HG03196 (cell line): ENCODE results near the gene MR1.
A peak's percentile ranks its signal among the peaks of the same experiment; 100 is the strongest.

Experiments
- ATAC-seq: cut with Tn5 transposase; IDR thresholded peaks from one replicate; pipeline ENCODE4 v1.9.1; 2021; ENCODE audit not compliant: unreplicated experiment

The MR1 gene

DNA sequence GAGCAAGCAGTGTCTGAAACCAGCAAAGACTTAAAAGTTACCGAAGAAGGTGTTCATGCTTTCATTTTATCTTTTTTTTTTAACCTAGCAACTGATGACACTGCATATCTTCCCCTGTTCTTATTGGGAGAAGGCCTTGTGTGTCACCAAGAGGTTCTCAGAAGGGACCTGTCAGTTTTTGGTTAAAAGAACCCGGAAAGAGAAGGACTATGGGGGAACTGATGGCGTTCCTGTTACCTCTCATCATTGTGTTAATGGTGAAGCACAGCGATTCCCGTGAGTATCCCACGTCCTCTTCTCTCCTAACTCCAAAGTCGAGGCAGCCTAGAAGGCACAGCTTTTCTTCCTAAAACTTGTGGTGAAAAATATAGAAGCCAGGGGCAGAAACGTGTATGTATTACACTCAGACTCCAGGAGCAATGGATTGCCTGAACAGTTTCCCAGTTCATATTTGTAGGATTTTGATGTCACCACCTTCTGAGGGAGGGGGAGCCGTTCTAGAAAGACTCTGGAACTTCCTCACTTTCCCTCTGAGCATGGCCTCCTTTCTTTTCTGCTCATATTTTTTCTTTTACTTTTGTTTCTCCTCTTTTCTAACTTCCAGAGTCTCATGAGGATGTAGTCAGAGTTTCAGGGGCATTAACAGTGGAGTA lies at the start of gene MR1:
Gene MR1, plus strand, starts transcription at position 185 of the 653 bp plus-strand sequence. Its CDS starts 25 bp downstream, at position 210.
- peak; percentile 91 for ATAC-seq

DNA sequence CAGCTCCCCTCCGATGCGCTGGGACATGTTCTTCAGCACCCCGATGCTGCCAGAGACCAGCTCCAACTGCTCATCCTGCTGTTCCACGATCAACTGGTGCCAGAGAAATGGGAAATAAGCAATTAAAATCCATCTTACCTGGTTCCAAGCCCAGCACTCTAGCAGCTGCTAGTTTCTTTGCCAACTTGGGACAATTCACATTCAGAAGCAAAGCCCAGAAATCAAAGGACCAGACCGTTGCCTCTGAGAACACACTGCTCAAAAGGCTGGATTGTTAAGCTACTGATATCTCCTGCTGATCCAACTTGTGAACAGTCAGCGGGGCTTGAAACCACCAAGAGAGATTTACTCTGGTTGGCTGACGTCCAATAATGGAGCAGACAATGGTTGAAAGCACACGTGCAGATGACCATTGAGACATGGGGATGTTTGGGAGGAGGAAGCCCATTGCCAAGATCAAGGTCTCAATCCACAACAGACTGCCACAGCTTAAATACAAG lies 45.5 kb upstream of the MR1 start:
- ATAC-seq = no peak

DNA sequence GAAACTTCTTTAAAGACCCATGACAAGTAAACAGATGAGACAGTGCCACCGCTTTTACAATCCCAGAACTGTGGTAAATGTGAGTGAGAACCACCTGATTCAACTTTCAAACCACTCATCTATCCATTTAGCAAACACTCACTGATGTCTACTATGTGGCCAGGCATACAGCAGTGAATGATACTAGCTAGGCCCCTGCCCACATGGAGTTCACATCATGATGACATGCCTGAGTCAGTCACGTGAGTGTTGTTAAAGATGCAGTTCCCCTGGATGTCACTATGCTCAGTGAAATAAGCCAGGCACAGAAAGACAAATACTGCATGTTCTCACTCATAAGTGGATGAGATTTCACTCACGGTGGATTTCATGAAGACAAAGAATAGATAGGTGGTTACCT lies 39.5 kb upstream of the MR1 start:
- no peak for ATAC-seq

DNA sequence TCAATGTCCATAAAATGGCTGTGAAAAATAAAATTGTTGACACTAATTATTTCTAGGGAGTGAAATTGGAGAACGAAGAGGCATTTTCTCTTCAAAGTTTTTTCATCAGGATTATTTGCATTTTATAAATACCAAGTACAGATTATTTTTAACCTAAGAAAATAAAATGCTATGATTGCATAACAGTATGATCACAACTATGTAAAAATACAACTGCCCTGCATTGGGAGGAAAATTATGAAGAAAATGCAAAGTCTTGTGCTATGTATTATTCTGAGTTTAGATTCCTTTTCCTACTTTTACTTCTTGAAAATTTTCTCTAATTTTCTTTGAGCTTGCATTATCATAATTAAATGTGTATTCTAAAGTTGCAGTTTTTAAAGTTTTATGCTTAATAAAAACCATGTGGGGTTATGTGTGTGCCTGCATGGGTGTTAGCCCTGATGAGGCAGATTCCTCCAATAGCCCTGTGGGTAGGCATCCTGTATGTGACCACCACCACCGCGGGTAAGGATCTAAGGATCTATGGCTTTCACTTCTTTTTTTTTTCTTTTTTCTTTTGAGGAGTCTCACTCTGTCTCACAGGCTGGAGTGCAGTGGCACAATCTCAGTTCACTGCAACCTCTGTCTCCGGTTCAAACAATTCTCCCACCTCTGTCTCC lies 35.8 kb upstream of the MR1 start:
- ATAC-seq = no peak

DNA sequence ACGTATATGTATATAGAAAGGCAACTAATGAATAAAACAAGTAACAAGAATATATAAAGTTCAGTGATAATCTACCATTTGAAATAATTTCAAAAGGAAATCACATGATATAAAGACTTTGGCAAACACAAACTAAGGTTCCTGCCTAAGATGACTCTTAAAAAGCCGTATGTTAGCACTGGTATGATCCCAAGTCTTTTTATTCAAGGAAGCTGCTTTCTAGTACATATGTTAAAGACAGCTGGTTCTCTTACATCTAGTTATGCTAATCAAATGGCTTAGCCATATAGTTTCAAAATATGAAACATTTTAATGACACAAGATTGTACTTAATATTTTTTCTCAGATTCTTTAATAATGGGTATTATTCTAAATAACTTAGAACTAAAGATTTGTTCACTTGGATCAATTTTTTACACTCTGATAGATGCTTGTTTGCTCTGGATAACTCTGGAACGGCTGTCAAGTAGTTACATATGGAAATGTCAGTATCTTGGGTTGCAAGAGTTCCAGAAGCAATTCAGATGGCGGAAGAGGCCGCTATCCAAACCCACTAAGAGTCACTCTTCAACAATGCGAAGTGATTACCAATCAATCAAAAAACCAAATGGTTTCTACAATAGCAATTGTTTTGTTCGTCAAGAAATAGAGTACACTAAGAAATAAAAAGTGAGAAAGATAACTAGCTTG lies 32.5 kb upstream of the MR1 start:
- ATAC-seq = no peak

DNA sequence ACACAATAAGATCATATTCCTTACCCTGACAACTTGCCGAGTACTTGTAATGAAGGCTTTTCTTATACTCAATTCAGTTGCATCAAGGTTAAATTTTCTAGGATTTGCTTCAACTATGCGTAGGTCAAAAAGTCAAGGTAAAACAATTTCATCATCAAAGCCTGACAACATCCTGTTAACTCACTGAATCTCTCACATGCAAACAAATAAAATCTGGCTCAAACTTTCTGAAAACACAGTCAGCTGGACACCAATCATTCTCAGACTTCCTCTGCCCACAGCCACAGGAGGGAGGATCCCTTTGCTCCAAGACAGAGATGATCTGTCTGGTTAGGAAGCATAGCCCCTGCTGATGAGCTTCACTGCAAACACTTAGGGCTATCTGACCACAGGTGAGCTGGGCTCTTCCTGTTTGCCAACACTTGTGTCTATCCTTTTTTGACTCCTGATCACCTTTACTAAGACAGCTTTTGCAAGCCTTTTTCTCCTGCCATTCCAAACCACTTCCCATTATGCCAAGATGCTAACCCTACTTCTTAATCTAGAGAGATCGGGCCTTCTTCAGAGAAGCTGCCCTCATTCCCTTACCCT lies 31.1 kb upstream of the MR1 start:
- no peak for ATAC-seq

DNA sequence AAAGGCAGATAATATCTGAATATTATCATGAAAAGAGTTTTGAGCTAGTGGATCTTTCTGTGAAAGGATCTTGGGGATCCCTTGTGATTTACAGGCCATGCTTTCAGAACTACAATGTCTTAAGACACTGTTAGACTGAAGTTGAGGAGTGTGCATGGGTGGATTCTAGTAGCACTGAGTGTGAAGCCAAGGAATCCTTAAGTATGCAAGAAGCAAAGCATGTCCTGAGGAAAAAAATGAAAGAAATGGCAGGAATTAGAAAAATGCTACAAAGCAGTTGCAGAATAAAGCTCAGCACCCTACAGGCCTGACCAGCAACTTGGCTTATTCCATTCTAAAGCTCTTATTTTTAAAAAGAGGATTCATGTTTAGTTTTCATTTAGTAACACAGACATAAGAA lies 23.0 kb upstream of the MR1 start:
- ATAC-seq = no peak

DNA sequence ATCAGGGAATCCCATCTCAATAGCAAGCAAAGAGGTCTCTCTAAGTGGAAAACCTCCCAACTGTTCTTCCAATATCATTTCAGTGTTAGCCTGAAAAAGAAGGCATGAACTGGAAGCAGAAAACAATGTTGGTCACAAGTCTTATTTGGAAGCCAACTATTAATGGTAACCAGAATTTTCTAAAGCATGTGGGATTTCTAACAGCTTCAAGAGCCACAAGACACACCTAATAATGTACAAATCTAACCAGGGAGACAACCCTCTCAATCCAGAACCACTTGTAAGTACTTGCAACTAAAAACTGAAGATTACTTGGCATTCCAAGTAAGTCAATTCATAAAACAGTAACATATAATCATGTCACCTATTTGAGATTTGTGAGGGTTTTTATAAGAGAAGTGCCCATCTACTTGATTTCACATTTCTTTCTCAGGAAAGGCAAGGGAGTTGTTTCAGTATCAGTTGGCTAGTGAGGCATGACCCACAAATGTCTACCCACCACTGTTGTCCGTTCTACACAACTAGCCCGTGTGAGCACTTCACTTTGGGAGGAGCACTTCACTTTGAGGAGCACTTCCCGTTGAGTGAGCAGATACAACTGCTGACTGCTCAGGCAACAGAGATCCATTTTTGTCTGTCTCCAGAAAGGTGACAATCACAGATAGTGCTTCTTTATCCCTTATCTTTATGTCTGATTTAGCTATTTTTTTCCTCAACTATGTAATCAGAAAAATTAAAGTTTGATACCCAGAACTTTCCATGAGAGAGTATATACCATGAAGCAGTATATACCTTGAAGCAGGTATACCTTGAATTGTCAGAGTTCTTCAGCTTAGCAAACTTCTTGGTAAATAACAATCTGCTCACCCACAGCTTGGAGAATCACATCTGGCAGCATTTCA lies 22.2 kb upstream of the MR1 start:
- no peak for ATAC-seq

DNA sequence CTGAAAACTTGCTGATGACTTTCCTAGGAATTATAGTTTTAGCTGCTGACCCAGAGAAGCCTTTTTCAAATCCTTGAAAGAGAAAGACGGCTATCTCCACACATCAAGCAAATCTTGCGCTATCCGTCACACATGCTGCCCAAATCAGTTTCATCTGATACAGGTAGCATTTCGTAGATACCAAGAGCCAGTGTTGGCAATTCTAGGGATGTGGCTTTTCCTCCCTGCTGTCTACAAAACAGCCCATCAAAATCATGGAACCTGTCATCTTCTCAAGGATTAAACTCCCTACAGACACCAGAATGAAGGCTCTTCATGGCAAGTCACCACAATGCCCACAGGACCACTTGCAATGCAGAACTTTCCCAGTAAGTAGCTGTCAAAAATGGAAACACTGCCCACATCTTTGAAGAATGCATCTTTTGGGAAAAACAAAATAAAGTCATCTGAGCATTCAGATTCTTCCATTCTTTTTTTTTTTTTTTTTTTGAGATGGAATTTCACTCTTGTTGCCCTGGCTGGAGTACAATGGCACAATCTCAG lies 21.5 kb upstream of the MR1 start:
- no peak for ATAC-seq

DNA sequence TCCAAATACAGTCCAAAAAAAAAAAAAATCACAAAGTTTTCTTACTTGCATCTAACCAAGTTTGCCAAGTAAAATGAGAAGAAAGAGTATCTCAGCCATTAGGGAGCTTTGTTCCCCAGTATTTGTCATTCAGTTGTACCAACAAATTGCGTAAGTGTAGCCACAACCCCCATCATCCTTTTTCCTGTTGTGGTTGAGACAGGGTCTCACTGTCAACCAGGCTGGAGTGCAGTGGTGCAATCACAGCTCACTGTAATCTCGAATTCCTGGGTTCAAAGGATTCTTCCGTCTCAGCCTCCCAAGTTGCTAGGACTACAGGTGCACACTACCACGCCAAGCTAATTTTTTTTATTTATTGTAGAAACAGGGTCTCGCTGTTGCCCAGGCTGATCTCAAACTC lies 20.6 kb upstream of the MR1 start:
- ATAC-seq = no peak

DNA sequence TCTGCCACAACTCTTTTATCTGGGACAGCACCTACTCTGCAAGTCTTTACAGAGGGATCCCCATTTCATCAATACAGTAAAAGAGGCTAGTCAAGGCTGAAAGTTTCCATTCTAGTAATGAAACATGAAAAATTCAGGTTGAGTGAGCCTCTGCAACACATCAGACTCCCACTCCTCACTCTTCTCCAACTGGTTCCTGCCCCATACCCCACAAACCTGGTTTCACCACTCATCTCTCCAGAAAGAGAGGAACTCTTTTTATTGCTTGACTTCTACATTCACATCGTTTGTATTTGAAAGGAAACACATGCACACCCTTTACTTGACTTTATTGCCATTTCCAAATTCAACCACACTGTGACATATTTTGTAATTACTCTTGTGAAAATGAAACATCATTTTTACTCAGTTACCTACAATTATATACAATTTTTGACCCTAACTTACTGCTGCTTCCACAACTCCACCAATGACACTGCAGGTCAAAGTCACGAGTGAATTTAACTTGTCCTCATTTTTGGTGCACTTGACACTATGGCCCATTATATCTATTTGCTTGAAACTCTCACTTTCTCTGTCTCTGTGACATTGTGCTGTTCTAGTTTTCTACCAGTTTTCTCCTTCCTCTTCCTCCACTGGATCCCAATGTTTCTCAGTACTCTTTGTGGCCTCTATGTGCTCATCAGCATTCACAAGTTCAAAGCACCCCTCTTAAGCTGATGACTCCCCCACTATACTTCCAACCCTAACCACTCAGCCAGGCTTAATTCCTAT lies 19.1 kb upstream of the MR1 start:
- no peak for ATAC-seq

DNA sequence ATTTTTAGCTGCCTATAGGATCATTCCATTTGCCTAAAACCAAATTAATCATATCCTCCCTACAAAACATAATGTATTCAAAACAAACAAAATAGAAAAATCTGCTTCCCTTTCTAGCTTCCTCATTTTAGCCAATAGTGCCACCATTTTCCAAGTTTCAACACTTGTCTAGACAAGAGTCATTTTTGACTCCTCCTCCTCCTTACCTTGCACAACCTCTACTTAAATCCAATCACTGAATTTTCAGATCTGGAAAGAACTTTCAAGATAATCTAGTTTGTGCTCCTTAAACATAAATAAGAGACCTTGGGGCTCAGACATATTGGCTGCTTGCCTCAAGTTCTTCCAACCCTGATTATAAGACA lies 18.6 kb upstream of the MR1 start:
- ATAC-seq = no peak

DNA sequence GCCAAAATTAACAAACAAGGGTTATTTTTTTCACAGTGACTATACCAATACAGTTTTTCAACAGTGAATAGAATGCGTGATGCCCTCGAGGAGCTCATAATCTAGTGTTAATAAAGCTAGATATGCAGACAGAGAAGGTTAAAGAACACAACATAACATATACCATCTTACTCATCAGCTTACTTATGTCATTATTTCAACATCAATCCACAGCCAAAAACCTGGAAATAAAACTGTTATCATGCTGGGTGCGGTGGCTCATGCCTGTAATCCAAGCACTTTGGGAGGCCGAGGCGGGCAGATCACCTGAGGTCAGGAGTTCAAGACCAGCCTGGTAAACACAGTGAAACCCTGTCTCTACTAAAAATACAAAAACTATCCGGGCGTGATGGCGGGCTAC lies 17.2 kb upstream of the MR1 start:
- ATAC-seq = no peak

DNA sequence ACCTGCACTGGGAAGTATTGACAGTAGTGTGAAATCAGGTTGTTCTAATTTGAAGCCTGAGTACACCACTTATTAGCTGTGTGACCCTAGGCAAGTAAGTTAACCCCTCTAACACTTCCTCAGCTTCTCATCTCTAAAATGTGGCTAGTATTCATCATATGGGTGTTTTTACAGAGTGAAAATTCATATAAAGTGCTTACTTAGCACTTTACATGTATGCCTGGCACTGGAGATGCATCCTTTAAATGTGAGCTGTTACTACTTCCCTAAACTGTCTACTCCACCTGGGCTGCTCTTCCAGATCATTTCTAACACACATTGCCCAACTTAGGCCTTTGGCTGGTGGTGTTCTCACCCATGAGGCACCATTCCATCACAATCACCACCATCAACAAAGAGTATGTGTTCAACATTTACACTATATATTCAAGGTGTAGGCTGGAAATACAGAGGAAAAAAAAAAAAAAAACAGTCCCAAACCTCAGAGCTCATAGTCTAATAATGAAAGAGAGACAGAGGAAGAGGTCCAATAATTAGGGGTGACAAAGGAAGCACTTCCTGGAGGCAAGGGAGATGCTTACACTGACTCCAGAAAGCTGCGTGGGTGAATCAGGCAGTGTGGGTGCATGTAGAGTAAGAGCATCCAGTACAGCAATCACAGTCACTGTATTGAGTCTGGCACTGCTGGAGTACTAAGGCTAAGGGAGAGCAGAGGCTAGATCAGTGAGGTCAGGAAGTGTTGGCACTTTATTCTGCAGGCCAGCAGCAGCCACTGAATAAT lies 14.7 kb upstream of the MR1 start:
- ATAC-seq = no peak

DNA sequence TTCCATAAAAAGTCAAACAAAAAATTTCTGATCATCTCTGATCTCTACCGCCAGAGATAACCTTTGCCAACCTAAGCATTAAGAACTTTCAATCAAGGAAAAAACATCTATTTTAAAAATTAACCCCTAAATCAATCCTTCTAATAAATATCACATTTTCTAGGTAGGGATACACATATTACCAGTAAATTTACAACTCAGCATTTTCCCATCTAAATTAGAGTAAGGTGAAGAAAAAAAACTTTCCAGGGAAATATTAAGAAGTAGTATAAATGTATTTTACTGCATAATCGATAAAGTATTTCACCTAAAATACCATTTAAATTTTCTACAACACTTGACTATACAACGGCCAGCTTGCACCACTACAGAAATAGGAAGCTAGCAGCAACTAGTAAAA lies 12.6 kb upstream of the MR1 start:
- no peak for ATAC-seq

DNA sequence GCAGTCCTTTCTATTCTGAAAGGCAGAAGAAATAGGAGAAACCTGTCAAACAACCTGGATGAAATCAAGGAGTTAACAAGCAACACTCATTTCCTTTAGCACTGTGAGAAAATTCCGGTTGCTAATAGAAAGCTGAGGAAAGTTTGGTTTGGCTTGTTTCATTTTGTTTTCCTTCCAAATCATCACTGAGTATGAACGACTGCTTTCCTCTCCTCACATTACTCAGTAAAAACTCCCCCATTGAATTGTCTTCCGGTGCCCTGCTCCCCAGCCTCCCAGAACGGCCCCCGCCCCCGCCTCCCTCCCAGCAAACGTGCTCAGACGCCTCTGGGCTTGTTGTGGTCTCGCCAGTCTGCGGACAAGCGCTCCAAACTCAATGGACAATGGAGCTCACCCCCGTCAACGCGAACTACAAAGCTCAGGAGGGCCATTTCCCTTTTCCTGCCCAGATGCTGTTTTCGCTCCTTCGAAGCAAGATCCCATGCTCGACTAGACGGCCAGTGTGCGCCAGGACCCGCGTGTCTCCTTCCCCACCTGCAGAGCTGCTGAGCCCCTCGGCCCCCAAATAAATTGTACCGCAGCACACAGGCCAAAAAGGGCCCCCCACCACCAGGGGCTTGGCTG lies 11.9 kb upstream of the MR1 start:
- peak; percentile 49 for ATAC-seq

DNA sequence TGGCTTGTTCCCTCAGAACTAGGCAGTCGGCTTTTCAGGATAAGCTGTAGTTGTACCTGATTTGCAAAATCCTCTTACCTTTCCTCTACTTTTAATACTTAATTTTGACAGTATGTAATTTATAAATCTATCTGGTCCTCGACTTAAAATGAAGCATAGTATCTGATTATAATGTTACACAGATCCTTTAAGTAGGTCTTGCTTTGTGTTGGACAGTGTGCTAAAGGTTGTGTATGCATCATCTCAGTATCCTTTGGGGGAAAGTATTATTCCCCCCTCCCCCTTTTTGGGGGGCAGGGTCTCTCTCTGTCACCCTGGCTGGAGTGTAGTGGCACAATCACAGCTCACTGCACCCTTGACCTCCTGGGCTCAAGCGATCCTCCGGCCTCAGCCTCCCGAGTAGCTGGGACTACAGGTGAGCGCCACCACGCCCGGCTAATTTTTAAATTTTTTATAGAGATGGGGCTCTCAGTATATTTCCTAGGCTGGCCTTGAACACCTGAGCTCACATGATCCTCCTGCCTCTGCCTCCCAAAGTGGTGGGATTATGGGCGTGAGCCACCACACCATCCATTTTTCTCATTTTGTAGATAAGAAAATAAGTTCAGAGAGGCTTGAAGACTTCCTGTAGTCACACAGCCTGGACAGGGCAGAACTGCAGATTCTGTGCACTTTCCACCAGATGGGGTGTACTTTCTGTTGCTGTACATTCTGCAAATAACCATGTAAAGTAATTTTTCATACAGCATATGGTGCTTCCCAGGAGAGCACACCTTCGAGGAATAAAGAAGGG lies 10.3 kb upstream of the MR1 start:
- ATAC-seq = no peak

DNA sequence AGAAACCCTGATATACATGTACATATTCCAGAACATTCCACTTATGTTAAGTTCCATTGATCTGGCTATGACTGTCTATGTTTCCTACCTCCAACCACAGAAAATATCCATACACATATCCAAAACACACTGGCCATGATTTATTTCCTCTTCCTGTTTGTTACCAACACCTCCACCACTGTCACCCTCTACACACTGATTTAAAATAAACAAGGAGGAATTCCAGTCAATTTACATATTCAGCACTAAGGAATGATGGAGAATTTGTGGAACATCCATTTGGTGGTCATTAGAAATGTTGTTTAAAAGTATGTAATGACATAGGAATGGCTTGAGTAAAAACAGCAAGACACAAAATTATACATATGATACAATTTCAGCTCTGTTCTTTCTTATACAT lies 5.6 kb upstream of the MR1 start:
- no peak for ATAC-seq
